ENCODE results near the gene METRN. TPM values are rescaled to one million over a fixed set of nuclear protein-coding genes. Genes with fewer than 3 reads are reported as not detected.

METRN gene
- total and polyA plus RNA-seq, 10 donors = 7.2 to 31.9 (median 14.6) TPM

DNA sequence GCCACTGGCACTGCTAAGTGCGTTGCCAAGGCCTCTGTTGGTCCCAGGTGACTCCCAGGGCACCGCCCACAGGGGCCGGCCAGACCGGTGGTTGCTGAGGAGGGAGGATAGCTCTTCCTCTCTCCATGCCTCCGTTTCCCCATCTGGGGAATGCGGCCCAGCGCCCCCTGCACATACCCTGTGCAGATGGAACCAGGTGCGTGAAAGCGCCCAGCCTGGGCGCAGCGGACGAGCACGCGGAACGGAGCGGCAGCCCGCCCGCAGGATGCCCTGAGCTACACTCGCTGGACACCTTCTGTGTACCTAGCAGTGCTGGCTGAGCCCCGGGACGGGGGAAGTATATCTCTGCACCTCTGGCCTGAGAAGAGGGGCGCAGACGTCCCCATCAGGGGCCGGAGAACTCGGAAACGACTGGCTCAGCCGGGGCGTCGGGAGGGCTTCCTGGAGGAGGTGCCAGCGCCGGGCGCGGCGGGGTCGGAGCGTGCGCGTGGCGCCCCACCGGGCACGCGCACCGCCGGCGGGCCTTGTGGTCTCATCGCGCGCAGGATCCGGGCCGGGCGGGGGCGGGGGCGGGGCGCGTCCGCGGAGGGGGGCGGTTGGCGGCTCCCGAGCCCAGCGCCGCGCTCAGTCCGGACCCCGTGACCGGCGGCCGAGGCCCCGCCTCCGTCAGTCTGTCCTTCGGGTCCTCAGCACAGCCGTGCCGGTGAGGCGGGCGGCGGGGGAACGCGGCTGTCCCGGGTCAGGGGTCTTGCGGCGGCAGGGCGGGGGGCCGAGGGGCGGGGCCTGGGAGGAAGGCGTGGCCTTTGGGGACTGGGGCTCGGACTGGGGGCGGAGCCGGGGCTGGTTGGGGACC, 11.7 kb downstream of the METRN start, which contains the start of the genes CCDC78 and HAGHL:
Gene CCDC78, minus strand, starts transcription at position 6 of the 853 bp plus-strand sequence. CDS start 76 bp downstream, outside the sequence.
Gene HAGHL, plus strand, starts transcription at position 669 of the 853 bp plus-strand sequence. CDS start 404 bp downstream, outside the sequence.
- intact Hi-C loops (cut with DNase I; ENCODE audit: low total_unique reads) = no loop called here
- H3K27ac ChIP-seq = peak within 1 kb of the TSS; percentile 9 to 90 (median 70)
- 0 to 6% (median 2%) methylated on average over 13 to 88 of the region's 88 CpGs for WGBS, 5 donors
- DNase-seq = peak; percentile 93
- H3K27me3 ChIP-seq (replicated peaks in 1 of 7) = peaks cover 0 to 42% (median 18%) of the 10 kb centered on the region in 7 donors
- peak in 2 of 3 donors; percentile 39 to 56 for TF ChIP-seq POLR2AphosphoS5 (IDR thresholded peaks at IDR 0.05)
- no peak for TF ChIP-seq POLR2A (IDR thresholded peaks at IDR 0.05)
- H3K36me3 ChIP-seq = peaks cover 0 to 39% (median 4%) of the 10 kb centered on the region in 6 donors
- peaks cover 11 to 63% (median 46%) of the 10 kb centered on the region in 6 donors for H3K4me1 ChIP-seq
- peak within 1 kb of the TSS; percentile 49 to 83 (median 60) for H3K4me3 ChIP-seq
- no peaks in the 10 kb centered on the region for H3K9me3 ChIP-seq

DNA sequence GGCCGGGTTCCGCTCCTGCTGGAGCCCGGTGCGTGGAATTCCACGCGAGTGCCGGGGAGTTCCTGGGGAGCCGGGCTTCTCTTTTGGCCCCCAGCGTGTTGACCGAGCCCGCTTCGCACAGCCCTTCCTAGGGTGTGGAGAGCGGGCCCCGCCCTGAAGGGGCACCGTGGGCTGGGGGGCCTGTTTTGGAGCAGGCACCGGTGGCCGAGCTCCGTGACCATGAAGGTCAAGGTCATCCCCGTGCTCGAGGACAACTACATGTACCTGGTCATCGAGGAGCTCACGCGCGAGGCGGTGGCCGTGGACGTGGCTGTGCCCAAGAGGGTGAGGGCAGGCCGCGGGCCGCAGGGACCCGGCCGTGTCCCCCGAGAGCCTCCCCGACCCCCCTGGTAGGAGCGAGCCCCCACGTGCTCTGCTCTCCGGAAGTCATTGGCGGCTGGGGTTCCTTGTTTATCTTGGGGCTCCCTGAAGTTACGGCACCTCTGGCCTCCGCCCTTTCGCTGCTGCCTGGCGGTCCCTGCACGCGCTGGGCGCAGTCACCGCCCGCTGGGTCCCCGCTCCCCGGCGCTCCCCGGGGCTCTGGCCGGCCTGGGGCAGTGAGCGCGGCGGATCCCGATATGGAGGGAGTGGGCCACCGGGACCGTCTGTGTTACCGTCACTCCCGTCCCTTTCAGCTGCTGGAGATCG, 12.5 kb downstream of the METRN start:
- intact Hi-C loops (cut with DNase I; ENCODE audit: low total_unique reads) = no loop called here
- H3K9me3 ChIP-seq = no peaks in the 10 kb centered on the region
- TF ChIP-seq POLR2A (IDR thresholded peaks at IDR 0.05) (no peak), POLR2AphosphoS5 (IDR thresholded peaks at IDR 0.05) (peak; percentile 21 to 70 (median 43))
- TF ChIP-seq, protein P1, sequence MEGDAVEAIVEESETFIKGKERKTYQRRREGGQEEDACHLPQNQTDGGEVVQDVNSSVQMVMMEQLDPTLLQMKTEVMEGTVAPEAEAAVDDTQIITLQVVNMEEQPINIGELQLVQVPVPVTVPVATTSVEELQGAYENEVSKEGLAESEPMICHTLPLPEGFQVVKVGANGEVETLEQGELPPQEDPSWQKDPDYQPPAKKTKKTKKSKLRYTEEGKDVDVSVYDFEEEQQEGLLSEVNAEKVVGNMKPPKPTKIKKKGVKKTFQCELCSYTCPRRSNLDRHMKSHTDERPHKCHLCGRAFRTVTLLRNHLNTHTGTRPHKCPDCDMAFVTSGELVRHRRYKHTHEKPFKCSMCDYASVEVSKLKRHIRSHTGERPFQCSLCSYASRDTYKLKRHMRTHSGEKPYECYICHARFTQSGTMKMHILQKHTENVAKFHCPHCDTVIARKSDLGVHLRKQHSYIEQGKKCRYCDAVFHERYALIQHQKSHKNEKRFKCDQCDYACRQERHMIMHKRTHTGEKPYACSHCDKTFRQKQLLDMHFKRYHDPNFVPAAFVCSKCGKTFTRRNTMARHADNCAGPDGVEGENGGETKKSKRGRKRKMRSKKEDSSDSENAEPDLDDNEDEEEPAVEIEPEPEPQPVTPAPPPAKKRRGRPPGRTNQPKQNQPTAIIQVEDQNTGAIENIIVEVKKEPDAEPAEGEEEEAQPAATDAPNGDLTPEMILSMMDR (IDR thresholded peaks at IDR 0.05 in 8 of 11, conservative IDR thresholded peaks at IDR 0.05 in 3 of 11) = no peak
- DNase-seq = peak; percentile 87
- 0 to 2% (median 1%) methylated on average over 16 to 61 of the region's 61 CpGs for WGBS, 5 donors
- H3K27ac ChIP-seq = peak overlapping the region; percentile 9 to 90 (median 70)
- peaks cover 0 to 42% (median 18%) of the 10 kb centered on the region in 7 donors for H3K27me3 ChIP-seq (replicated peaks in 1 of 7)
- peaks cover 0 to 40% (median 10%) of the 10 kb centered on the region in 6 donors for H3K36me3 ChIP-seq
- peaks cover 5 to 55% (median 38%) of the 10 kb centered on the region in 6 donors for H3K4me1 ChIP-seq
- H3K4me3 ChIP-seq = peak overlapping the region; percentile 49 to 83 (median 60)

DNA sequence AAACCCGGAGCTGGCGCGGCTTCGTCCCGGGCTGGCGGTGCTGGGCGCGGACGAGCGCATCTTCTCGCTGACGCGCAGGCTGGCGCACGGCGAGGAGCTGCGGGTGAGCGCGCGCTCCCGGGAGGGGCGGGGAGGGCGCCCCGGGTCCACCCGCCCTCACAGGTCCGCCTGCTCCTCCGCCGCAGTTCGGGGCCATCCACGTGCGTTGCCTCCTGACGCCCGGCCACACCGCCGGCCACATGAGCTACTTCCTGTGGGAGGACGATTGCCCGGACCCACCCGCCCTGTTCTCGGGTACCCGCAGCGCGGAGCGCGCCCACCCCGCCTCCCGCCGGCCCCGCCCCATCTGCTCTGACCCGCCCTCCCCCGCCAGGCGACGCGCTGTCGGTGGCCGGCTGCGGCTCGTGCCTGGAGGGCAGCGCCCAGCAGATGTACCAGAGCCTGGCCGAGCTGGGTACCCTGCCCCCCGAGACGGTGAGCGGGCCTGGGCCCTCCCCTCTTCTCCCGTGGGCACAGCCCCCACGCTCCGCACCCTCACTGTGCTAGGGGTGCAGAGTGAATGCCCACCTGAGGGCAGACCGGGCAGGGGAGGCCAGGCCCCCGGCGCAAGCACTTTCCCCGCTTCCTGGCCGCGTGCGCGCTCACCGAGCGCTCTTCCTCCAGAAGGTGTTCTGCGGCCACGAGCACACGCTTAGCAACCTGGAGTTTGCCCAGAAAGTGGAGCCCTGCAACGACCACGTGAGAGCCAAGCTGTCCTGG, 13.4 kb downstream of the METRN start:
- Histone ChIP-seq H3K4me3 (peak overlapping the region; percentile 49 to 83 (median 60)), H3K9me3 (no peaks in the 10 kb centered on the region), H3K27ac (peak overlapping the region in 7 of 8 donors; percentile 29 to 90 (median 73)), H3K36me3 (peaks cover 0 to 44% (median 17%) of the 10 kb centered on the region in 6 donors), H3K4me1 (peaks cover 5 to 46% (median 35%) of the 10 kb centered on the region in 6 donors), H3K27me3 (replicated peaks in 1 of 7) (peaks cover 0 to 42% (median 18%) of the 10 kb centered on the region in 7 donors)
- TF ChIP-seq POLR2A (IDR thresholded peaks at IDR 0.05) = no peak
- peak; percentile 74 to 78 (median 78) for TF ChIP-seq POLR2AphosphoS5 (IDR thresholded peaks at IDR 0.05)
- intact Hi-C loops (cut with DNase I; ENCODE audit: low total_unique reads) = no loop called here
- DNase-seq = peak; percentile 92
- 0 to 2% (median 1%) methylated on average over 11 to 80 of the region's 80 CpGs for WGBS, 5 donors

DNA sequence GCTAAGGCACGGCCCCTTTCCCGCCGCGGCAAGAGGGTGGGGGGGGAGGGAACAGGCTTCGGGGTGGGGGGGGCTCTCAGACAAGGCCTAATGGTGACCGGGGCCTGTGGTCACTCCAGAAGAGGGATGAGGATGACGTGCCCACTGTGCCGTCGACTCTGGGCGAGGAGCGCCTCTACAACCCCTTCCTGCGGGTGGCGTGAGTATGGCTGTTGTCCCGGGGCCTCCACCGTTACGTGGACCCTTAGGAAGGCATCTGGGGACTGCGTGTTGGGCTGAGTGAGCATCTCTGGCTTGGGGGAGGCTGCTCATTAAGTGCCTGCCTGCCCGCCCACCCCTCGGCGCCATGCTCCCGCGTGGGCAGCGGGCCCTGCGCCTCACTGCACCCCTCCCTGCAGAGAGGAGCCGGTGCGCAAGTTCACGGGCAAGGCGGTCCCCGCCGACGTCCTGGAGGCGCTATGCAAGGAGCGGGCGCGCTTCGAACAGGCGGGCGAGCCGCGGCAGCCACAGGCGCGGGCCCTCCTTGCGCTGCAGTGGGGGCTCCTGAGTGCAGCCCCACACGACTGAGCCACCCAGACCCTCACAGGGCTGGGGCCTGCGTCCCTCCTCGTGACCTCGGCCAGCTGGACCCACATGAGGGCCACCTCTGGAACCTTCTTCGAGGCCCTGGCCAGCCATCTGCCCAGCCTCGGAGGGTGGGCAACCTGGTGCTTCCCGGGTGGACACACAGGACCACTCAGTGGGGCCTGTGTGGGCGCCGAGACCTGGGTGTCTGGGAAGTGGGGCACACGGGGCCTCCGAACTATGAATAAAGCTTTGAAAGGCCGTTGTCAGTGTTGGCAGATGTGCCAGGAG, 14.2 kb downstream of the METRN start:
- H3K9me3 ChIP-seq = no peaks in the 10 kb centered on the region
- DNase-seq = peak; percentile 81
- WGBS, 5 donors = 61 to 76% (median 67%) methylated on average over 36 to 55 of the region's 55 CpGs
- H3K36me3 ChIP-seq = peaks cover 0 to 52% (median 25%) of the 10 kb centered on the region in 6 donors
- peak overlapping the region in 4 of 8 donors; percentile 60 to 83 (median 64) for H3K4me3 ChIP-seq
- H3K27ac ChIP-seq = peak overlapping the region in 4 of 8 donors; percentile 73 to 90 (median 82)
- H3K4me1 ChIP-seq = peaks cover 5 to 39% (median 34%) of the 10 kb centered on the region in 6 donors
- peaks cover 0 to 42% (median 18%) of the 10 kb centered on the region in 7 donors for H3K27me3 ChIP-seq (replicated peaks in 1 of 7)
- intact Hi-C loops (cut with DNase I; ENCODE audit: low total_unique reads) = no loop called here
- peak in 1 of 3 donors; percentile 33 for TF ChIP-seq POLR2AphosphoS5 (IDR thresholded peaks at IDR 0.05)
- no peak for TF ChIP-seq POLR2A (IDR thresholded peaks at IDR 0.05)

All from spleen (tissue), 11 donors.